Measurements from ENCODE around the gene CDR2L. TPM values are rescaled to one million over a fixed set of nuclear protein-coding genes. Genes with fewer than 3 reads are reported as not detected.

CDR2L gene
- under 1 TPM; 0.11 to 0.14 TPM for total RNA-seq

DNA sequence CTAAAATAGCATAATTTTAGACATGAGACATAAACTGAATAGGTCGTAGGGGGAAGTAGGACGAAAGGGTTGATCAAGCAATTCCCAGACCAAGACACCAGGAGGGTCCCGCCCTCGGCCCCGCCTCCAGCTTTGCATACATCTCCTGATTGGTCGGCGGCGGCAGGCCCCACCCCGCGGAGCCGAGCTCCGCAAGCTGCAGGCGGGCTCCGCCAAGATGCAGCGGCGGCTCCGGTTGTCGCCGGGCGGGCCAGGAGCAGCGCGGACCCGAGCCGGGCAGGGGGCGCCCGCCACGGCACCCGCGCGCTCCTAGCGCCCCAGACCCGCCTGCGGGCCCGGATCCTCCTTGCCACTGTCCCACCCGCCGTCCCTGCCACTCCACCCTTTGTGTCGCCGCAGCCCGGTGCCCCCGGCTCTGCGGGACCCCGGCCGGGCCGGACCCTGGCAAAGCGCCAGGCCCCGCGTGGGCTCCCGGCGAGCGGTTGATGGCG is at the start of gene CDR2L:
TSS of gene CDR2L (plus strand) at position 215 of the 491 bp plus-strand sequence. CDS start 412 bp downstream, outside the sequence.
- DNase-seq (peak; percentile 93), ATAC-seq (ENCODE audit: low read depth) (peak; percentile 96)
- Mint-ChIP-seq H3K4me1 (peaks cover 13% of the 10 kb centered on the region), H3K27me3 (peaks cover 64% of the 10 kb centered on the region), H3K27ac (no peak within 1 kb of the TSS), H3K9me3 (no peaks in the 10 kb centered on the region), H3K4me3 (peak within 1 kb of the TSS; percentile 87), H3K36me3 (no peaks in the 10 kb centered on the region)
- POLR2A ChIA-PET = interaction anchor here (0.7 to 4.0 kb wide), 6 partner anchors 16 to 123 kb away, joined by 3 to 19 read pairs (median 3); partner anchors contain the start of genes ARMC7, MRPL58 and SLC16A5

DNA sequence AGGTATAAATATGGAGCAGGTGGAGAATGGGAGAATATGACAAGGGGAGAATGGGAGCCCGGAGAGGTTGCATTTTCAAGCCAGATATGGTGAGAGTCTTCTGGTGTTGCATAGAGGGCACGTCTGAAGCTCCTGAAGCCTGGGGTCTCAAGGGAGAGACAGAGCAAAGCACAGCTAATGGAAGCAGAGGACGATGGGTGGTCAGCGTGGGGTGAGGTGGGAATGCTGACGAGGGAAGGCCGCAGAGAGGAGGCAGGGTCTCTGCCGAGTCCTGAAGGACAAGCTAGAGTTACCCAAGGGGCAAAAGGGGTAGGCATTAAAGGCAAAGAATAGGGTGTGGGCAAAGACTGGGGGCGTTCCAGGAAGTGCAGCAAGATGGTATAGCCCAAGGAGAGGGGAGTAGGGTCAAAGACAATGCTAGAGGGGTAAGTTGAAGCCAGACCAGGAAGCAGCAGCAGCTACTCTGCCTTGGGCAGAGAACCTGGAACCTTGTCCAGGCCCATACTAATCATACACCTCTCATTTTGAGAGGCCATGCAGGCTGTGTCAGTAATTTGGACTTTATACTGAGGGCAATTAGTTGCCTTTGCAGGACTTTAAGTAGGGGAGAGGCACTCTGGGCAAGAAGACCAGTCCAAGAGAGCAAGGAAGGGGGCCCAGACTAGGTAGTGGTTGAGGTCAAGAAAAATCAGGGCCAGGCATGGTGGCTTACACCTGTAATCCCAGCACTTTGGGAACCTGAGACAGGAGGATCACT is 49.1 kb upstream of the CDR2L start:
- Mint-ChIP-seq H3K27ac (no peak overlapping the region), H3K4me1 (peaks cover 2% of the 10 kb centered on the region), H3K4me3 (no peak overlapping the region), H3K36me3 (no peaks in the 10 kb centered on the region), H3K27me3 (peaks cover 47% of the 10 kb centered on the region), H3K9me3 (no peaks in the 10 kb centered on the region)
- ATAC-seq (ENCODE audit: low read depth) (no peak), DNase-seq (no peak)
- POLR2A ChIA-PET = interaction anchor here (1.0 kb wide), 1 partner anchor 10 kb away, joined by 3 read pairs; no protein-coding TSS in a partner anchor

GRCh38 chr17:74939534-74939933 is 47.9 kb upstream of the CDR2L start:
- Mint-ChIP-seq H3K27ac (no peak overlapping the region), H3K4me3 (no peak overlapping the region), H3K36me3 (no peaks in the 10 kb centered on the region), H3K4me1 (peaks cover 2% of the 10 kb centered on the region), H3K9me3 (no peaks in the 10 kb centered on the region), H3K27me3 (peaks cover 44% of the 10 kb centered on the region)
- POLR2A ChIA-PET = interaction anchor here (1.0 kb wide), 1 partner anchor 9 kb away, joined by 3 read pairs; no protein-coding TSS in a partner anchor
- ATAC-seq (ENCODE audit: low read depth) (no peak), DNase-seq (no peak)

DNA sequence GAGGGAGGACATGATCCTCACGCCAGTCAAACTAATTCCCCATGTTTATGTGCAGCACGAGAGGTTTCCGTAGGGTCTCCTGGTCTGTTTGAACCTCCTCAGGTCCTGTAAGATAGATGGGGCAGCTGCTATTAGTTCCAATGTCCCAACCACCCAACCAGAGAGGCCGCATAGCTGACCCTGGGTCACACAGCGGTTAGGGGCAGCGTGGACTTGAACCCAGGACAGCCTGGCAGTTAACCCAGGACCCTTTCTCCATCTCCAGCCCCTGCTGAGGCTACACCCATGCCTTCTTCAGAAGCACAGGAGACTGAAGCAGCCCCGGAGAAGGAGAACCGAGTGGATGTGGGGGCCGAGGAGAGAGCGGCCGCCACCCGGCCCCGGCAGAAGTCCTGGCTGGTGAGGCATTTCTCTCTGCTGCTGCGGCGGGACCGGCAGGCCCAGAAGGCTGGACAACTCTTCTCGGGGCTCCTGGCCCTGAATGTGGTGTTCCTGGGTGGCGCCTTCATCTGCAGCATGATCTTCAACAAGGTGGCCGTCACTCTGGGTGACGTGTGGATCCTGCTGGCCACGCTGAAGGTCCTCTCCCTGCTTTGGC is 46.2 kb upstream of the CDR2L start:
- Mint-ChIP-seq H3K27ac (no peak overlapping the region), H3K9me3 (no peaks in the 10 kb centered on the region), H3K4me3 (no peak overlapping the region), H3K4me1 (peaks cover 2% of the 10 kb centered on the region), H3K27me3 (peaks cover 33% of the 10 kb centered on the region), H3K36me3 (no peaks in the 10 kb centered on the region)
- POLR2A ChIA-PET = no interaction called here
- no peak for ATAC-seq (ENCODE audit: low read depth)
- no peak for DNase-seq

DNA sequence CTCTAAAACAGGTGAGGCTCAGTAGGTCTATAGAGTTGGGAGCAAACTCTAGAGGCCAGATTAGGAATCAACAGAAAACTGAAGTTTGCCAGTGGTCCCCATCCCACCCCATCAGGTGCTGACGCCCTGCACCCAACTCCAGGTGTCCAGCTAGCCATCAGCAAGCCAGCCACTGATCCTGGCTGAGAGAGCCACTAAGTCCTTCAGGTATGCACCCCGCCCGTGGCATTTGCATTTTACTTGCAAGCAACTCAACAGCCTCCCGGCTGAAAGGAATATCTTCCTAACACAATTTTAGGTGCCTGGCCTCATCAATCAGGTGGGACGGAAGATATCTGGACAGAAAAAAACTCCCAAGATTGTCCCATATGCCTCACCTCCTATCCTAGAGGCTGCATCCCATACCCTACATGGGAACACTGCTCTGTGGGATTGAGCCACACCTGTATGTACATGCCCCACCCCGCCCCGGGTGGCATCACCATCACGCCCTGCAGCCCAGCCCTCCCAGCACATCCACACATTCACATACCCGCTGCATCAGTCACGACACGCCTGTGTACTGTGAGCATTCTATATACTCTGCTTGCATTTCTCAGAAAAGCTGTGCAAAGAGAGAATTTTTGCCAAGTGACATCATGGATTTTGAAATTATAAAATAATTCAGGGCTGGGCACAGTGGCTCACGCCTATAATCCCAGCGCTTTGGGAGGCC is 43.5 kb upstream of the CDR2L start:
- no peaks in the 10 kb centered on the region for H3K36me3 Mint-ChIP-seq
- DNase-seq (no peak), ATAC-seq (ENCODE audit: low read depth) (no peak)
- H3K9me3 Mint-ChIP-seq = no peaks in the 10 kb centered on the region
- peaks cover 8% of the 10 kb centered on the region for H3K27me3 Mint-ChIP-seq
- no peak overlapping the region for H3K27ac Mint-ChIP-seq
- POLR2A ChIA-PET = no interaction called here
- H3K4me3 Mint-ChIP-seq = no peak overlapping the region
- H3K4me1 Mint-ChIP-seq = peaks cover 2% of the 10 kb centered on the region

- ATAC-seq (ENCODE audit: low read depth) = no peak
- H3K27ac Mint-ChIP-seq = no peak overlapping the region
- POLR2A ChIA-PET = interaction anchor here (0.6 kb wide), 1 partner anchor 788 kb away, joined by 4 read pairs; no protein-coding TSS in a partner anchor
Observed at GRCh38 chr17:74945543-74945942, 41.9 kb upstream of the CDR2L start.

DNA sequence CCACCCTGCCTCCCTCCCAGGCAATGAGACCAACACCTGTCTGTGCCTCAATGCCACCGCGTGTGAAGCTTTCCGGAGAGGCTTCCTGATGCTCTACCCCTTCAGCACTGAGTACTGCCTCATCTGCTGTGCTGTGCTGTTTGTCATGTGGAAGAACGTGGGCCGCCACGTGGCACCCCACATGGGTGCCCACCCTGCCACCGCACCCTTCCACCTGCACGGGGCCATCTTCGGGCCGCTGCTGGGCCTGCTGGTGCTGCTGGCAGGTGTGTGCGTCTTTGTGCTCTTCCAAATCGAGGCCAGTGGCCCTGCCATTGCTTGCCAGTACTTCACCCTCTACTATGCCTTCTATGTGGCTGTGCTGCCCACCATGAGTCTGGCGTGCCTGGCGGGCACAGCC is 40.8 kb upstream of the CDR2L start:
- Mint-ChIP-seq H3K4me3 (no peak overlapping the region), H3K27me3 (peaks cover 4% of the 10 kb centered on the region), H3K36me3 (no peaks in the 10 kb centered on the region), H3K4me1 (no peaks in the 10 kb centered on the region), H3K27ac (no peak overlapping the region), H3K9me3 (no peaks in the 10 kb centered on the region)
- POLR2A ChIA-PET = no interaction called here
- no peak for ATAC-seq (ENCODE audit: low read depth)
- no peak for DNase-seq

More at GRCh38 chr17:74945543-74945942, 41.9 kb upstream of the CDR2L start:
- Mint-ChIP-seq H3K9me3 (no peaks in the 10 kb centered on the region), H3K27me3 (peaks cover 4% of the 10 kb centered on the region), H3K4me3 (no peak overlapping the region), H3K36me3 (no peaks in the 10 kb centered on the region), H3K4me1 (no peaks in the 10 kb centered on the region)
- DNase-seq = no peak

- DNase-seq (no peak), ATAC-seq (ENCODE audit: low read depth) (no peak)
- H3K27me3 Mint-ChIP-seq = peaks cover 4% of the 10 kb centered on the region
- POLR2A ChIA-PET = no interaction called here
- H3K4me1 Mint-ChIP-seq = no peaks in the 10 kb centered on the region
- H3K36me3 Mint-ChIP-seq = no peaks in the 10 kb centered on the region
- H3K4me3 Mint-ChIP-seq = no peak overlapping the region
- no peaks in the 10 kb centered on the region for H3K9me3 Mint-ChIP-seq
- H3K27ac Mint-ChIP-seq = no peak overlapping the region
Observed at GRCh38 chr17:74947041-74947754, 40.2 kb upstream of the CDR2L start.

GRCh38 chr17:74949455-74950115 is 37.8 kb upstream of the CDR2L start:
- H3K27me3 Mint-ChIP-seq = no peaks in the 10 kb centered on the region
- POLR2A ChIA-PET = no interaction called here
- H3K9me3 Mint-ChIP-seq = no peaks in the 10 kb centered on the region
- no peak for DNase-seq
- no peaks in the 10 kb centered on the region for H3K36me3 Mint-ChIP-seq
- H3K4me1 Mint-ChIP-seq = no peaks in the 10 kb centered on the region
- ATAC-seq (ENCODE audit: low read depth) = no peak
- no peak overlapping the region for H3K27ac Mint-ChIP-seq
- no peak overlapping the region for H3K4me3 Mint-ChIP-seq

DNA sequence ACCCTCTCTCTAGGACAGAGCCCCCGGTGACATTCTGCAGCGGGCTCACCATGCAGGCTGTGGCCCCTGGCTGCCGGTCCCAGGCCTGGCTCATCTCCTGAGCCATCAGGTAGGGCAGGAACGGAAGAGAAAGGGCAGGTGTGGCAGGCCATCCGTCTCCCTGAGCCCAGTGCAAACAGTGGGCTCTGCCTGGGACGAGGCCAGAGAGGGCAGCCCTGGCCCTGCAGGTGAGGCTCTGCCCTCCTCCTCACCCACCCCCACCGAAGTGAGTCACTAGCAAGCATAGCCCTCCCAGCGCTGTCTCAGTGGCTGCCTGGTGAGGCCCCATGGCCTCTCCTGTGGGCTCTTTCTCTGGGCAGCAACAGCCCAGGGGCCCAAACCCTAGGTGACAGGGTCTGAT is 37.2 kb upstream of the CDR2L start:
- Mint-ChIP-seq H3K27ac (no peak overlapping the region), H3K4me1 (no peaks in the 10 kb centered on the region), H3K27me3 (no peaks in the 10 kb centered on the region), H3K9me3 (no peaks in the 10 kb centered on the region), H3K4me3 (no peak overlapping the region), H3K36me3 (no peaks in the 10 kb centered on the region)
- ATAC-seq (ENCODE audit: low read depth) (no peak), DNase-seq (no peak)
- POLR2A ChIA-PET = no interaction called here

- Mint-ChIP-seq H3K27ac (no peak overlapping the region), H3K27me3 (no peaks in the 10 kb centered on the region), H3K36me3 (no peaks in the 10 kb centered on the region), H3K4me3 (no peak overlapping the region), H3K4me1 (no peaks in the 10 kb centered on the region), H3K9me3 (no peaks in the 10 kb centered on the region)
- POLR2A ChIA-PET = no interaction called here
- no peak for ATAC-seq (ENCODE audit: low read depth)
- DNase-seq = no peak
Observed at GRCh38 chr17:74951065-74951464, 36.4 kb upstream of the CDR2L start.

DNA sequence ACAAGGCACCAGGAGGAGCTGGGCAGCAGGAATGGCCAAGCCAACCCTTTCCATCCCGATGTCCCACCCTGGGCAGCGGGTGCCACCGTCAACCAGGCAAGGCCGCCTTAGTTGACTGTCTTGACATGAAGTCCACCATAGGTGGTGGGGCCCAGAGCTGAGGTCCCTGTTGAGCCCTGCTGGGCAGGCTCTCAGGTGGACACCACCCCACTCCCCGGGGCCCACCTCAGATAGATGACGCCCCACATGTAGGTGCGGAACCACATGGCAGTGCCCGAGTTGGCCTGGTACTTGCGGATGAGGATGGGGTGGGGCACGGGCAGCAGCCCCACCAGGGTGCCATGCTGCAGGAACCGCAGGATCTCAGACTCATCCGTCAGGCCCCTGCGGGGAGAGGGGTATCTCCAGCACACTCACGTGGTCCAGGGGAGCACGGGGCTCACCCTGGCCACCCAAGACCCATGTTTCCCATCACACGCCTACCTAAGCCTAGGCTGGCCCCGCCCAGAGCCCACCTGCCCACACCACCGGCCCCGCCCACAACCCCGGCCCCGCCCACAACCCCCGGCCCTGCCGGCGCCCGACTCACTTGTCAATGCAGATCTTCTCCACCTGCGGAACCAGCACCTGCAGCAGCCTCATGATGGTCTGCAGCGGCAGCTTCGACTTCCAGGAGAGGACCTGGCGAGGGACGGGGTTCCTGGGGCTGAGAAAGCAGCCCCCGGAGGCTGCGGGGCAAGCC is 35.6 kb upstream of the CDR2L start:
- H3K4me3 Mint-ChIP-seq = no peak overlapping the region
- POLR2A ChIA-PET = no interaction called here
- no peaks in the 10 kb centered on the region for H3K4me1 Mint-ChIP-seq
- H3K27me3 Mint-ChIP-seq = no peaks in the 10 kb centered on the region
- DNase-seq (no peak), ATAC-seq (ENCODE audit: low read depth) (no peak)
- no peaks in the 10 kb centered on the region for H3K9me3 Mint-ChIP-seq
- no peak overlapping the region for H3K27ac Mint-ChIP-seq
- H3K36me3 Mint-ChIP-seq = no peaks in the 10 kb centered on the region
